GM23248 (cell line): ENCODE results near the gene KCTD2. TPM values are rescaled to one million over a fixed set of nuclear protein-coding genes. Genes with fewer than 3 reads are reported as not detected.

ENCODE experiments used
- DNase-seq: peaks from one replicate; pipeline ENCODE4 v3.0.0-alpha.2; 2015
- H2AFZ ChIP-seq: fragments of 200-600 bp; sonication (generic); 2 replicates; pipeline ENCODE4 v1.6.1; 2016; ENCODE audit warnings: antibody characterized with exemption
- H3F3A ChIP-seq: fragments of 200-600 bp; sonication (generic); 2 replicates; pipeline ENCODE4 v1.6.1; 2016; ENCODE audit warnings: mild to moderate bottlenecking, antibody characterized with exemption, mixed run types; ENCODE audit not compliant: insufficient read depth
- H3K27ac ChIP-seq: fragments of 200-600 bp; sonication (generic); 2 replicates; pipeline ENCODE4 v1.5.1; 2016; ENCODE audit warnings: mild to moderate bottlenecking
- H3K27me3 ChIP-seq: fragments of 200-600 bp; sonication (generic); replicated peaks from 2 replicates; pipeline ENCODE4 v1.6.1; 2016; ENCODE audit warnings: mild to moderate bottlenecking; ENCODE audit not compliant: insufficient read depth
- H3K36me3 ChIP-seq: fragments of 200-600 bp; sonication (generic); 2 replicates; pipeline ENCODE4 v1.6.1; 2016; ENCODE audit warnings: low read depth, mild to moderate bottlenecking
- H3K4me1 ChIP-seq: fragments of 200-600 bp; sonication (generic); 2 replicates; pipeline ENCODE4 v1.6.1; 2016; ENCODE audit warnings: mild to moderate bottlenecking; ENCODE audit not compliant: insufficient read depth
- H3K4me2 ChIP-seq: fragments of 200-600 bp; sonication (generic); one replicate; pipeline ENCODE4 v1.6.1; 2016; ENCODE audit warnings: mild to moderate bottlenecking; ENCODE audit not compliant: unreplicated experiment
- H3K4me3 ChIP-seq: fragments of 200-600 bp; sonication (generic); 2 replicates; pipeline ENCODE4 v1.5.1; 2016; ENCODE audit warnings: mild to moderate bottlenecking
- H3K79me2 ChIP-seq: fragments of 200-600 bp; sonication (generic); 2 replicates; pipeline ENCODE4 v1.6.1; 2016; ENCODE audit warnings: mild to moderate bottlenecking; ENCODE audit not compliant: insufficient read depth
- H3K9ac ChIP-seq: fragments of 200-600 bp; sonication (generic); 2 replicates; pipeline ENCODE4 v1.6.1; 2016; ENCODE audit warnings: mild to moderate bottlenecking
- H3K9me2 ChIP-seq: fragments of 200-600 bp; sonication (generic); 2 replicates; pipeline ENCODE4 v1.6.1; 2016; ENCODE audit warnings: mixed run types, mild to moderate bottlenecking, moderate library complexity; ENCODE audit not compliant: insufficient read depth
- H3K9me3 ChIP-seq: fragments of 200-600 bp; sonication (generic); one replicate; pipeline ENCODE4 v1.6.1; 2017; ENCODE audit warnings: low read depth
- H4K20me1 ChIP-seq: fragments of 200-600 bp; sonication (generic); 2 replicates; pipeline ENCODE4 v1.6.0; 2016; ENCODE audit not compliant: insufficient read depth
- EZH2 ChIP-seq: fragments of 200-600 bp; sonication (generic); IDR thresholded peaks from 2 replicates; pipeline ENCODE4 v1.6.1; 2018; ENCODE audit warnings: antibody characterized with exemption, mild to moderate bottlenecking; ENCODE audit not compliant: insufficient read depth, poor library complexity, severe bottlenecking
- EZH2phosphoT487 ChIP-seq: fragments of 200-600 bp; sonication (generic); IDR thresholded peaks from 2 replicates; pipeline ENCODE4 v1.6.1; 2018; ENCODE audit warnings: antibody characterized with exemption, moderate library complexity, mild to moderate bottlenecking, low read depth; ENCODE audit not compliant: insufficient read depth
- WGBS, 2 experiments: methylation state at CpG; one replicate each; pipeline ENCODE4 v1.1.6; 2015 to 2017; ENCODE audit warnings: low lambda C conversion rate in 2 of 2, low coverage in 1 of 2; ENCODE audit errors: missing lambda C conversion rate in 2 of 2; 5-methylcytosine and 5-hydroxymethylcytosine counted together
- in situ Hi-C: fragments of 300-500 bp; cut with MboI; formaldehyde crosslinking; loops from 2 replicates; pipeline ENCODE4 v1.15.0; 2020
- polyA plus RNA-seq: library from polyadenylated mRNA; unstranded; fragments of >200 nt; fragmentation: Nextera tagmentation; extraction: Ambion mirVana; gene quantifications from 2 replicates; pipeline ENCODE4 v1.2.1, GENCODE V29; 2016
- total RNA-seq: library from RNA; depleted of rRNA; stranded (reverse); fragments of >200 nt; shearing (Covaris generic); gene quantifications from 2 replicates; pipeline ENCODE4 v1.2.3, GENCODE V29; 2014

Gene KCTD2
- total and polyA plus RNA-seq, 2 experiments from 2014 or later: 6.5 to 19.9 TPM

- Histone ChIP-seq H3K4me3 (no peak overlapping the region), H3K4me1 (peaks cover 33% of the 10 kb centered on the region), H3K9me2 (no peaks in the 10 kb centered on the region), H3K27ac (no peak overlapping the region), H3K27me3 (no peaks in the 10 kb centered on the region), H4K20me1 (no peaks in the 10 kb centered on the region), H3K79me2 (no peaks in the 10 kb centered on the region), H3F3A (peaks cover 10% of the 10 kb centered on the region), H3K9ac (no peak overlapping the region), H2AFZ (no peak overlapping the region), H3K9me3 (no peaks in the 10 kb centered on the region), H3K36me3 (no peaks in the 10 kb centered on the region), H3K4me2 (no peak overlapping the region)
- TF ChIP-seq EZH2phosphoT487: no peak
- no peak for TF ChIP-seq EZH2
- no peak for DNase-seq
- WGBS, 2 experiments: 75 to 79% methylated on average over 6 of the region's 6 CpGs
- in situ Hi-C loops: no loop called here
These were observed 35.7 kb downstream of the KCTD2 start for GRCh38 chr17:75082683-75083082.

- Histone ChIP-seq H3F3A (peaks cover 6% of the 10 kb centered on the region; the same call in 1 of the 2 replicates), H3K79me2 (no peaks in the 10 kb centered on the region)
These were observed 37.1 kb downstream of the KCTD2 start for GRCh38 chr17:75084039-75084660.

GRCh38 chr17:75086496-75087181 lies 39.6 kb downstream of the KCTD2 start:
- H3F3A ChIP-seq: no peaks in the 10 kb centered on the region

More at GRCh38 chr17:75084039-75084660, 37.1 kb downstream of the KCTD2 start:
- DNase-seq: no peak
- peaks cover 19% of the 10 kb centered on the region for H3K4me1 ChIP-seq
- no peaks in the 10 kb centered on the region for H3K9me3 ChIP-seq
- no peaks in the 10 kb centered on the region for H4K20me1 ChIP-seq
- no peak overlapping the region for H3K27ac ChIP-seq
- in situ Hi-C loops: no loop called here
- no peaks in the 10 kb centered on the region for H3K9me2 ChIP-seq
- no peak overlapping the region for H3K9ac ChIP-seq
- WGBS, 2 experiments: 76 to 77% methylated on average over 14 of the region's 14 CpGs
- no peaks in the 10 kb centered on the region for H3K27me3 ChIP-seq
- H3K36me3 ChIP-seq: no peaks in the 10 kb centered on the region
- H2AFZ ChIP-seq: no peak overlapping the region
- no peak for TF ChIP-seq EZH2phosphoT487
- no peak for TF ChIP-seq EZH2
- H3K4me3 ChIP-seq: no peak overlapping the region
- no peak overlapping the region for H3K4me2 ChIP-seq

GRCh38 chr17:75087182-75087557 lies 40.1 kb downstream of the KCTD2 start:
- in situ Hi-C loops: no loop called here
- Histone ChIP-seq H3K9me2 (no peaks in the 10 kb centered on the region), H3K27me3 (no peaks in the 10 kb centered on the region), H3K9me3 (no peaks in the 10 kb centered on the region), H4K20me1 (no peaks in the 10 kb centered on the region), H3F3A (no peaks in the 10 kb centered on the region), H2AFZ (peak overlapping the region; percentile 88), H3K36me3 (no peaks in the 10 kb centered on the region), H3K9ac (peak overlapping the region; percentile 82), H3K4me3 (peak overlapping the region; percentile 76), H3K27ac (peak overlapping the region; percentile 45; the same call in 1 of the 2 replicates), H3K4me2 (peak overlapping the region; percentile 78), H3K4me1 (peaks cover 9% of the 10 kb centered on the region), H3K79me2 (no peaks in the 10 kb centered on the region)
- no peak for DNase-seq
- TF ChIP-seq EZH2 (no peak), EZH2phosphoT487 (no peak)
- WGBS, 2 experiments: 74% methylated on average over 12 of the region's 12 CpGs

More at GRCh38 chr17:75086496-75087181, 39.6 kb downstream of the KCTD2 start:
- no peaks in the 10 kb centered on the region for H3K79me2 ChIP-seq
- H2AFZ ChIP-seq: no peak overlapping the region
- H3K9me2 ChIP-seq: no peaks in the 10 kb centered on the region
- in situ Hi-C loops: no loop called here
- H3K27me3 ChIP-seq: no peaks in the 10 kb centered on the region
- no peak overlapping the region for H3K9ac ChIP-seq
- TF ChIP-seq EZH2phosphoT487 (no peak), EZH2 (no peak)
- H3K27ac ChIP-seq: no peak overlapping the region
- 90 to 97% methylated on average over 14 to 15 of the region's 15 CpGs for WGBS, 2 experiments
- H4K20me1 ChIP-seq: no peaks in the 10 kb centered on the region
- no peak overlapping the region for H3K4me3 ChIP-seq
- DNase-seq: no peak
- no peaks in the 10 kb centered on the region for H3K9me3 ChIP-seq
- peaks cover 9% of the 10 kb centered on the region for H3K4me1 ChIP-seq
- H3K4me2 ChIP-seq: no peak overlapping the region
- H3K36me3 ChIP-seq: no peaks in the 10 kb centered on the region
